SU-DHL-6 (cell line): ENCODE measurements around the gene TICRR.

Experiments
- EZH2phosphoT487 ChIP-seq: fragments of 200-600 bp; sonication (generic), shearing (Covaris generic); conservative IDR thresholded peaks from 2 replicates; pipeline ENCODE4 v1.6.1; 2018; ENCODE audit warnings: mild to moderate bottlenecking, antibody characterized with exemption, low read length, moderate library complexity, mixed read lengths
- TF ChIP-seq, protein P1 (sequence below): fragments of 200-600 bp; sonication (generic); IDR thresholded peaks from one replicate; pipeline ENCODE4 v1.5.1; 2017; ENCODE audit warnings: antibody characterized with exemption, mild to moderate bottlenecking, low read length, moderate library complexity; ENCODE audit not compliant: insufficient read depth, poor library complexity, severe bottlenecking

DNA sequence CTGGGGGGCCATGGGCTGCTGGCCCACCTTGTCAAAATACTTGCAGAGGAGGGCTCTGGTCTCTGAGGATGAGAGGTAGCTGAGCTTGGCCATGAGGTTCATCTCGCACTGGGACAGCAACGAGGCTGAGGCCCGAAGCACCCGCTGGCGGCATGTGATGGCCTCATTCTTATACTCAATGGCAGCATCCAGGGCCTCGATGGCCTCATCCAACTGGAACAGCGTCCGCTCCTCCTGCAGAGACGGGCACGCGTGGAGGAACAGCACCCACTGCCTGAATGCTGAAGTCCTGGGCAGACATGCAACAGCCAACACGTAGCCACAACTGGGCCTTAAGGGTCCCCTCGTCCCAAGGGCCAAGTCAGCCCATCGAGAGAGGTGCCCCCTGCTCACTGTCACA, 55.0 kb downstream of the TICRR start:
- TF ChIP-seq, protein P1, sequence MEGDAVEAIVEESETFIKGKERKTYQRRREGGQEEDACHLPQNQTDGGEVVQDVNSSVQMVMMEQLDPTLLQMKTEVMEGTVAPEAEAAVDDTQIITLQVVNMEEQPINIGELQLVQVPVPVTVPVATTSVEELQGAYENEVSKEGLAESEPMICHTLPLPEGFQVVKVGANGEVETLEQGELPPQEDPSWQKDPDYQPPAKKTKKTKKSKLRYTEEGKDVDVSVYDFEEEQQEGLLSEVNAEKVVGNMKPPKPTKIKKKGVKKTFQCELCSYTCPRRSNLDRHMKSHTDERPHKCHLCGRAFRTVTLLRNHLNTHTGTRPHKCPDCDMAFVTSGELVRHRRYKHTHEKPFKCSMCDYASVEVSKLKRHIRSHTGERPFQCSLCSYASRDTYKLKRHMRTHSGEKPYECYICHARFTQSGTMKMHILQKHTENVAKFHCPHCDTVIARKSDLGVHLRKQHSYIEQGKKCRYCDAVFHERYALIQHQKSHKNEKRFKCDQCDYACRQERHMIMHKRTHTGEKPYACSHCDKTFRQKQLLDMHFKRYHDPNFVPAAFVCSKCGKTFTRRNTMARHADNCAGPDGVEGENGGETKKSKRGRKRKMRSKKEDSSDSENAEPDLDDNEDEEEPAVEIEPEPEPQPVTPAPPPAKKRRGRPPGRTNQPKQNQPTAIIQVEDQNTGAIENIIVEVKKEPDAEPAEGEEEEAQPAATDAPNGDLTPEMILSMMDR, result no peak
- no peak for TF ChIP-seq EZH2phosphoT487
